HepG2 (cell line): ENCODE data around the gene PPP1R9B. TPM values are rescaled to one million over a fixed set of nuclear protein-coding genes. Genes with fewer than 3 reads are reported as not detected.
A peak's percentile ranks its signal among the peaks of the same experiment; 100 is the strongest.

Experiments used
- ATAC-seq: fragments of 200-7000 bp; cut with Tn5 transposase; 3 replicates; pipeline ENCODE4 v1.9.1; 2020; ENCODE audit warnings: mild to moderate bottlenecking, moderate library complexity
- BruUV-seq: library from RNA; stranded (reverse); fragments of 400-500 nt; replicated peaks from 2 replicates; lab custom pipeline; 2021; lab: Mats Ljungman, UMichigan
- CTCF ChIA-PET: fragments of 300-600 bp; formaldehyde crosslinking; extraction: SDS; loops from one replicate; lab custom pipeline; 2021; ENCODE audit warnings: low total read pairs, inconsistent platforms, low intra/inter-chr PET ratio; lab: Yijun Ruan, JAX
- POLR2A ChIA-PET: fragments of 350-600 bp; sonication (Branson Sonifier 250); formaldehyde crosslinking; loops from one replicate; lab custom pipeline; 2020; ENCODE audit warnings: antibody characterized with exemption, inconsistent platforms; lab: Yijun Ruan, JAX
- DNase-seq: peaks from one replicate; pipeline ENCODE4 v3.0.0-alpha.2; 2015; ENCODE audit warnings: low spot score
- FAIRE-seq: peaks from 3 replicates; lab custom pipeline; 2011; peaks lifted over from hg19 to GRCh38; lab: Jason Lieb, UNC
- H2AFZ ChIP-seq: one replicate; pipeline ENCODE4 v1.6.1; 2011; ENCODE audit warnings: low read length, inconsistent platforms
- H3K27ac ChIP-seq: fragments of 300-600 bp; 3 replicates; pipeline ENCODE4 v1.8.0; 2011; ENCODE audit warnings: mixed run types, mild to moderate bottlenecking, mixed read lengths, low read length, inconsistent platforms; ENCODE audit not compliant: insufficient read depth; ENCODE audit errors: extremely low read length
- H3K27me3 ChIP-seq, 2 experiments: fragments of 200-600 bp in 1 of 2; 2 replicates in 1 of 2; 3 replicates in 1 of 2; pipeline versions ENCODE4 v1.6.0 to v1.8.0; 2011; ENCODE audit warnings: low read length in 2 of 2, mild to moderate bottlenecking in 2 of 2, moderate library complexity in 2 of 2, inconsistent platforms in 1 of 2; ENCODE audit not compliant: insufficient read depth in 2 of 2, control insufficient read depth in 1 of 2
- H3K36me3 ChIP-seq, 2 experiments: fragments of 200-600 bp in 1 of 2; replicated peaks in 1 of 2; 2 replicates in 1 of 2; 3 replicates in 1 of 2; pipeline versions ENCODE4 v1.5.1 to v1.8.0; 2011; ENCODE audit warnings: low read length in 2 of 2, inconsistent platforms in 1 of 2; ENCODE audit not compliant: insufficient read depth in 2 of 2, control insufficient read depth in 1 of 2
- H3K4me1 ChIP-seq: 2 replicates; pipeline ENCODE4 v1.5.1; 2012; ENCODE audit warnings: low read length, inconsistent platforms; ENCODE audit not compliant: insufficient read depth
- H3K4me2 ChIP-seq: 2 replicates; pipeline ENCODE4 v1.6.0; 2011; ENCODE audit warnings: low read depth, low read length, inconsistent platforms
- H3K4me3 ChIP-seq, 3 experiments: fragments of 200-600 bp in 1 of 3; sonication (generic), shearing (Covaris generic) in 1 of 3; replicated peaks in 1 of 3; 2 replicates each; pipeline ENCODE4 v1.5.1; 2011 to 2016; ENCODE audit warnings: low read length in 3 of 3, inconsistent platforms in 2 of 3, low read depth in 2 of 3, mild to moderate bottlenecking in 2 of 3, control low read depth in 1 of 3, mixed read lengths in 1 of 3; ENCODE audit not compliant: insufficient read depth in 1 of 3
- H3K79me2 ChIP-seq: one replicate; pipeline ENCODE4 v1.6.1; 2011; ENCODE audit warnings: low read length, inconsistent platforms; ENCODE audit not compliant: insufficient read depth
- H3K9ac ChIP-seq: 2 replicates; pipeline ENCODE4 v1.6.0; 2011; ENCODE audit warnings: mild to moderate bottlenecking, low read depth, low read length, inconsistent platforms; ENCODE audit not compliant: insufficient read depth
- H3K9me3 ChIP-seq: 2 replicates; pipeline ENCODE4 v1.5.1; 2012; ENCODE audit warnings: mild to moderate bottlenecking, low read length
- H4K20me1 ChIP-seq: 2 replicates; pipeline ENCODE4 v1.6.0; 2011; ENCODE audit warnings: inconsistent platforms, mild to moderate bottlenecking, low read length, moderate library complexity; ENCODE audit not compliant: insufficient read depth
- ELF4 ChIP-seq: sonication (generic); formaldehyde crosslinking; IDR thresholded peaks from 2 replicates; pipeline ENCODE4 v1.5.0; 2020; ENCODE audit warnings: missing genetic modification reagents, mild to moderate bottlenecking, moderate library complexity, borderline replicate concordance
- GFI1 ChIP-seq: sonication (generic); formaldehyde crosslinking; IDR thresholded peaks from 2 replicates; pipeline ENCODE4 v1.5.0; 2020; ENCODE audit warnings: missing genetic modification reagents, mild to moderate bottlenecking, borderline replicate concordance
- HDAC1 ChIP-seq: sonication (generic); formaldehyde crosslinking; IDR thresholded peaks from 2 replicates; pipeline ENCODE4 v1.5.1; 2020; ENCODE audit warnings: mild to moderate bottlenecking, missing genetic modification reagents
- KMT2B ChIP-seq: IDR thresholded peaks from 2 replicates; pipeline ENCODE4 v1.6.1; 2016; ENCODE audit warnings: missing genetic modification reagents, missing compliant biosample characterization
- LBX2 ChIP-seq: sonication (generic); formaldehyde crosslinking; IDR thresholded peaks from 2 replicates; pipeline ENCODE4 v1.5.0; 2020; ENCODE audit warnings: missing genetic modification reagents, mild to moderate bottlenecking, borderline replicate concordance
- NFYB ChIP-seq: sonication (generic); formaldehyde crosslinking; IDR thresholded peaks from 2 replicates; pipeline ENCODE4 v1.4.0; 2020; ENCODE audit warnings: missing genetic modification reagents
- NPAS2 ChIP-seq: sonication (generic); formaldehyde crosslinking; IDR thresholded peaks from 2 replicates; pipeline ENCODE4 v1.8.0; 2022; ENCODE audit warnings: mild to moderate bottlenecking, missing genetic modification reagents, borderline replicate concordance
- NR0B2 ChIP-seq: sonication (generic); formaldehyde crosslinking; IDR thresholded peaks from 2 replicates; pipeline ENCODE4 v1.4.0; 2020; ENCODE audit warnings: mild to moderate bottlenecking, missing genetic modification reagents
- PHF20 ChIP-seq: sonication (generic); formaldehyde crosslinking; IDR thresholded peaks from 2 replicates; pipeline ENCODE4 v1.5.0; 2020; ENCODE audit warnings: mild to moderate bottlenecking, missing genetic modification reagents
- RBM22 ChIP-seq: fragments of 200-400 bp; formaldehyde crosslinking; optimal IDR thresholded peaks from 2 replicates; pipeline ENCODE3; 2017; ENCODE audit warnings: mild to moderate bottlenecking, low read length, moderate library complexity
- REL ChIP-seq: sonication (generic); formaldehyde crosslinking; conservative IDR thresholded peaks from 2 replicates; pipeline ENCODE4 v1.8.0; 2022; ENCODE audit warnings: mild to moderate bottlenecking, missing genetic modification reagents, moderate library complexity
- RERE ChIP-seq: IDR thresholded peaks from 2 replicates; pipeline ENCODE4 v1.6.1; 2016; ENCODE audit warnings: low read depth, missing genetic modification reagents, missing compliant biosample characterization
- TCF12 ChIP-seq, 2 experiments: fragments of 450-650 bp in 1 of 2; sonication (generic) in 1 of 2; formaldehyde crosslinking in 1 of 2; IDR thresholded peaks; 2 replicates each; pipeline versions ENCODE4 v1.6.1 to v1.8.0; 2017 to 2022; ENCODE audit warnings: antibody characterized with exemption in 1 of 2, mild to moderate bottlenecking in 1 of 2, missing genetic modification reagents in 1 of 2, moderate library complexity in 1 of 2
- ZNF205 ChIP-seq: IDR thresholded peaks from 2 replicates; pipeline ENCODE4 v1.6.1; 2018; ENCODE audit warnings: missing biosample characterization, missing genetic modification reagents
- ZNF253 ChIP-seq: sonication (generic); formaldehyde crosslinking; IDR thresholded peaks from 2 replicates; pipeline ENCODE4 v1.8.0; 2022; ENCODE audit warnings: mild to moderate bottlenecking, missing genetic modification reagents, borderline replicate concordance
- ZNF616 ChIP-seq: sonication (generic); formaldehyde crosslinking; IDR thresholded peaks from 2 replicates; pipeline ENCODE4 v1.5.0; 2020; ENCODE audit warnings: low read depth, mild to moderate bottlenecking, missing genetic modification reagents
- ZNF644 ChIP-seq: IDR thresholded peaks from 2 replicates; pipeline ENCODE4 v1.6.1; 2016; ENCODE audit warnings: low read depth
- ZNF652 ChIP-seq: IDR thresholded peaks from 2 replicates; pipeline ENCODE4 v1.6.1; 2016; ENCODE audit warnings: low read depth, borderline replicate concordance
- ZNF841 ChIP-seq: sonication (generic); formaldehyde crosslinking; IDR thresholded peaks from 2 replicates; pipeline ENCODE4 v1.8.1; 2023; ENCODE audit warnings: missing genetic modification reagents, borderline replicate concordance
- WGBS: methylation state at CpG from one replicate; pipeline ENCODE4 v1.1.6; 2017; ENCODE audit warnings: low lambda C conversion rate; 5-methylcytosine and 5-hydroxymethylcytosine counted together
- in situ Hi-C: cut with HindIII; loops from 2 replicates; pipeline ENCODE4 v1.10.0; 2017; ENCODE audit warnings: low pct_unique_long_range_greater_than_20kb; ENCODE audit not compliant: extremely low pct_ligation_motif_present
- intact Hi-C: fragments of 100-400 bp; cut with micrococcal nuclease; formaldehyde crosslinking; loops from one replicate; pipeline ENCODE4 v1.10.0; 2022; ENCODE audit not compliant: unreplicated experiment
- polyA plus RNA-seq, 8 experiments: library from polyadenylated mRNA; depleted of rRNA in 3 of 8; stranded (reverse) in 7 of 8; unstranded in 1 of 8; fragments of >200 nt; fragmentation: Illumina TruSeq in 4 of 8; extraction: Trizol in 4 of 8; gene quantifications; 2 replicates each; pipeline versions ENCODE4 v1.2.1 to v1.2.3, GENCODE V29; 2011 to 2016; ENCODE audit warnings: low read depth in 4 of 8, missing spikeins in 1 of 8, mixed read lengths in 1 of 8; ENCODE audit not compliant: insufficient read depth in 1 of 8
- total RNA-seq, 5 experiments: library from RNA; depleted of rRNA; stranded (reverse); fragments of >200 nt; fragmentation: Illumina TruSeq; extraction: Trizol; gene quantifications; 2 replicates each; pipeline ENCODE4 v1.2.3, GENCODE V29; 2016; ENCODE audit warnings: low read depth in 1 of 5

The PPP1R9B gene
- total and polyA plus RNA-seq, 2 of the 13 experiments (the other 11 are each of a cell fraction or from before 2014, with no cell fraction given), result 9.4 to 15.8 TPM

- peak overlapping the region; percentile 67 for H3K27ac ChIP-seq
- H3K4me3 ChIP-seq, result peak overlapping the region; percentile 84 to 88 (median 87)
- H4K20me1 ChIP-seq, result no peaks in the 10 kb centered on the region
- FAIRE-seq, result no peak
- DNase-seq, result no peak
- POLR2A ChIA-PET, result interaction anchor here (0.6 to 1.1 kb wide), 2 partner anchors 16 to 52 kb away, joined by 3 read pairs; no protein-coding TSS in a partner anchor
- ATAC-seq, result peak; percentile 9; the same call in 2 of the 3 replicates
- intact Hi-C loops (loop anchor here (2.0 kb wide), 2 partner anchors 15 to 37 kb away; no protein-coding TSS in a partner anchor), in situ Hi-C loops (no loop called here)
- H3K4me2 ChIP-seq, result peak overlapping the region; percentile 100
- H3K9ac ChIP-seq, result peak overlapping the region; percentile 80
- peaks cover 6% of the 10 kb centered on the region for H3K79me2 ChIP-seq
- H3K9me3 ChIP-seq, result no peaks in the 10 kb centered on the region
- peaks cover 0 to 4% of the 10 kb centered on the region in 2 experiments; a peak in 1 of 5 replicates for H3K36me3 ChIP-seq
- WGBS, result 2% methylated on average over 12 of the region's 12 CpGs
- no peak overlapping the region for H2AFZ ChIP-seq
- H3K27me3 ChIP-seq, result peaks cover 3 to 17% of the 10 kb centered on the region in 2 experiments; a peak in 4 of 5 replicates
- CTCF ChIA-PET, result interaction anchor here (2.1 kb wide), 1 partner anchor 16 kb away, joined by 6 read pairs; no protein-coding TSS in a partner anchor
- no TSS peak for BruUV-seq
- H3K4me1 ChIP-seq, result peaks cover 27% of the 10 kb centered on the region
- TF ChIP-seq NPAS2 (0 out of 2 replicates have a peak, but pooled peaks have one; percentile 22), PHF20 (no peak), KMT2B (CRISPR knock-in tag) (0 out of 2 replicates have a peak, but pooled peaks have one; percentile 6), ZNF841 (CRISPR knock-in tag) (no peak), NR0B2 (CRISPR knock-in tag) (no peak), LBX2 (no peak), ZNF253 (0 out of 2 replicates have a peak, but pooled peaks have one; percentile 7), ZNF644 (CRISPR knock-in tag) (no peak), ZNF616 (no peak), TCF12 (IDR thresholded peaks at IDR 0.05) (no peak), TCF12 (CRISPR knock-in tag; IDR thresholded peaks at IDR 0.05) (no peak), RBM22 (no peak), REL (CRISPR knock-in tag) (no peak), ZNF205 (no peak), RERE (CRISPR knock-in tag) (no peak), GFI1 (CRISPR knock-in tag) (no peak), ELF4 (CRISPR knock-in tag) (peak; percentile 18; the same call in 1 of the 2 replicates), ZNF652 (CRISPR knock-in tag) (peak; percentile 96), HDAC1 (CRISPR knock-in tag) (no peak; the same call in 1 of the 2 replicates), NFYB (CRISPR knock-in tag) (no peak)
Observed at GRCh38 chr17:50095626-50096037, 54.8 kb downstream of the PPP1R9B start.
